Activated CD8-positive, alpha-beta memory T cell treated with anti-CD3 and anti-CD28 coated beads, Interleukin-2, amount 50 U/mL, for 24 hours (primary cell): Measurements from ENCODE around the gene COL23A1.

ENCODE experiments used
- DNase-seq: peaks from one replicate; pipeline ENCODE4 v3.0.0-alpha.2; 2020; ENCODE audit errors: extremely low read depth

The COL23A1 gene

GRCh38 chr5:178338126-178338749 is 252.0 kb downstream of the COL23A1 start:
- DNase-seq: no peak

GRCh38 chr5:178337334-178337741 is 252.9 kb downstream of the COL23A1 start:
- no peak for DNase-seq

- DNase-seq: no peak
These were observed 253.3 kb downstream of the COL23A1 start for GRCh38 chr5:178336889-178337288.

- no peak for DNase-seq
These were observed 254.7 kb downstream of the COL23A1 start for GRCh38 chr5:178335302-178336030.

- no peak for DNase-seq
These were observed 255.3 kb downstream of the COL23A1 start for GRCh38 chr5:178334861-178335260.

- DNase-seq: no peak
These were observed 256.2 kb downstream of the COL23A1 start for GRCh38 chr5:178333821-178334481.

GRCh38 chr5:178332210-178332641 is 258.0 kb downstream of the COL23A1 start:
- no peak for DNase-seq

- DNase-seq: no peak
These were observed 258.6 kb downstream of the COL23A1 start for GRCh38 chr5:178331491-178331996.

GRCh38 chr5:178330791-178331404 is 259.3 kb downstream of the COL23A1 start:
- no peak for DNase-seq

GRCh38 chr5:178328826-178329730 is 261.1 kb downstream of the COL23A1 start:
- no peak for DNase-seq

GRCh38 chr5:178327931-178328711 is 262.1 kb downstream of the COL23A1 start:
- DNase-seq: no peak

GRCh38 chr5:178327446-178327845 is 262.7 kb downstream of the COL23A1 start:
- DNase-seq: no peak

GRCh38 chr5:178326374-178326715 is 263.8 kb downstream of the COL23A1 start:
- DNase-seq: no peak

- DNase-seq: no peak
These were observed 264.4 kb downstream of the COL23A1 start for GRCh38 chr5:178325679-178326373.

- no peak for DNase-seq
These were observed 264.9 kb downstream of the COL23A1 start for GRCh38 chr5:178325311-178325678.

- no peak for DNase-seq
These were observed 265.5 kb downstream of the COL23A1 start for GRCh38 chr5:178324481-178325310.

- DNase-seq: no peak
These were observed 266.2 kb downstream of the COL23A1 start for GRCh38 chr5:178323961-178324360.

- no peak for DNase-seq
These were observed 266.7 kb downstream of the COL23A1 start for GRCh38 chr5:178323541-178323865.
